Measurements from ENCODE around the gene DUOXA1.

DNA sequence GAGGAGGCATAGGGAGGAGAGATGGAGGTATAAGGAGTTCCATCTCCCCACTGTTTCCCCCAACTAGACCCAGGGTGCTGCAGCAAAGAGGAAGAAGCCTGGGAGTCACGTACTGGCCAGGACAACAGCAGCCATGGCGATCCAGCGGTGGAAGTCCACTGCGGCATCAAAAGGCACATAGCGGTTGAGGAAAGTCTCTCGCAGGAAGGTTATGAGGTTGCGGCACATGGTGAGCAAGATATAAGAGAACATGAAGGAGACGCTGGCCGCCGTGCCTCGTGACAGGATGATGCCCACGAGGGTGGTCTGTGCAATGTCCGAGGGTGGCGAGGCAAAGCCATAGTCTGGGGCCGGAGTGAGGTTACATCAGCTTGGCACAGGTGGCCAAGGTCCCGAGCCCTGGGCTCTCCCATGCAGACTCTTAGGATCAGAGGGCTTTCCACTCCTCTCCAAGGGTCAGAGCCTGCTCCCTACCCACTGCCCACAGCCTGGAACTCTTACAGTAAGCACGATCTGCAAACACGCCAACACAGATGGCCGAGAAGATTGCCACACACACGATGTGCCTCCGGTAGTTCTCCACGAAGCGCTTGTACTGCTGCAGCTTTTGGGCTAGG is 30.0 kb downstream of the DUOXA1 start:
- TF ChIP-seq, protein P1, sequence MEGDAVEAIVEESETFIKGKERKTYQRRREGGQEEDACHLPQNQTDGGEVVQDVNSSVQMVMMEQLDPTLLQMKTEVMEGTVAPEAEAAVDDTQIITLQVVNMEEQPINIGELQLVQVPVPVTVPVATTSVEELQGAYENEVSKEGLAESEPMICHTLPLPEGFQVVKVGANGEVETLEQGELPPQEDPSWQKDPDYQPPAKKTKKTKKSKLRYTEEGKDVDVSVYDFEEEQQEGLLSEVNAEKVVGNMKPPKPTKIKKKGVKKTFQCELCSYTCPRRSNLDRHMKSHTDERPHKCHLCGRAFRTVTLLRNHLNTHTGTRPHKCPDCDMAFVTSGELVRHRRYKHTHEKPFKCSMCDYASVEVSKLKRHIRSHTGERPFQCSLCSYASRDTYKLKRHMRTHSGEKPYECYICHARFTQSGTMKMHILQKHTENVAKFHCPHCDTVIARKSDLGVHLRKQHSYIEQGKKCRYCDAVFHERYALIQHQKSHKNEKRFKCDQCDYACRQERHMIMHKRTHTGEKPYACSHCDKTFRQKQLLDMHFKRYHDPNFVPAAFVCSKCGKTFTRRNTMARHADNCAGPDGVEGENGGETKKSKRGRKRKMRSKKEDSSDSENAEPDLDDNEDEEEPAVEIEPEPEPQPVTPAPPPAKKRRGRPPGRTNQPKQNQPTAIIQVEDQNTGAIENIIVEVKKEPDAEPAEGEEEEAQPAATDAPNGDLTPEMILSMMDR (IDR thresholded peaks at IDR 0.05): no peak
- no peak for TF ChIP-seq EZH2 (IDR thresholded peaks at IDR 0.05; ENCODE audit: borderline replicate concordance, insufficient read depth, low read depth, low read length, poor library complexity, severe bottlenecking)
